Measurements from ENCODE around the gene FGF14. TPM values are rescaled to one million over a fixed set of nuclear protein-coding genes. Genes with fewer than 3 reads are reported as not detected.
"Not testable (repeated sequence)": the region's sequence is repeated elsewhere in the genome, so short reads cannot be mapped to it uniquely, and the experiment has no call there.

FGF14 gene
- total RNA-seq, 4 donors from 2014 or later, result 0.36 to 1.9 (median 0.45) TPM

DNA sequence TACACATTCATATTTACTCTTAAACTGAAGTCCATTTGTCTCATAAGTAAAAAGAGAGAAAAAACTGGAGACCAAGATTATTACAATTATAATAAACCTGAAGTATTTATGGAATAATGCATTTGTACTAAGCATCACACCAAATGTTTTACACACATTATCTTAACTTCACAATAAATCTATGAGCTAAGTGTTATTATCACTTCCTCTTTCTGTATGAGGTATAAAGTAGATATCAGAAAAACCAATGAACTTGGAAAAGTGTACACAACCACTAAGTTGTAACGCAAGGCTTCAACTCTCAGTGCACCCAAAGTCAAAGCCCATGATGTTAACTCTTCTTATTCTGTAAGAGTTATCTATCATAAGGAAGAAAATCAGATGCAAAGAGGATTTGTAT is 274.7 kb downstream of the FGF14 start:
- H3K4me3 ChIP-seq (ENCODE audit: low read depth, poor library complexity, severe bottlenecking), result no peak overlapping the region
- WGBS, 2 donors, result 59 to 84% methylated on average over 1 of the region's 1 CpG
- no peak for DNase-seq (ENCODE audit: low spot score in 2 of 2)
- TF ChIP-seq, protein P1, sequence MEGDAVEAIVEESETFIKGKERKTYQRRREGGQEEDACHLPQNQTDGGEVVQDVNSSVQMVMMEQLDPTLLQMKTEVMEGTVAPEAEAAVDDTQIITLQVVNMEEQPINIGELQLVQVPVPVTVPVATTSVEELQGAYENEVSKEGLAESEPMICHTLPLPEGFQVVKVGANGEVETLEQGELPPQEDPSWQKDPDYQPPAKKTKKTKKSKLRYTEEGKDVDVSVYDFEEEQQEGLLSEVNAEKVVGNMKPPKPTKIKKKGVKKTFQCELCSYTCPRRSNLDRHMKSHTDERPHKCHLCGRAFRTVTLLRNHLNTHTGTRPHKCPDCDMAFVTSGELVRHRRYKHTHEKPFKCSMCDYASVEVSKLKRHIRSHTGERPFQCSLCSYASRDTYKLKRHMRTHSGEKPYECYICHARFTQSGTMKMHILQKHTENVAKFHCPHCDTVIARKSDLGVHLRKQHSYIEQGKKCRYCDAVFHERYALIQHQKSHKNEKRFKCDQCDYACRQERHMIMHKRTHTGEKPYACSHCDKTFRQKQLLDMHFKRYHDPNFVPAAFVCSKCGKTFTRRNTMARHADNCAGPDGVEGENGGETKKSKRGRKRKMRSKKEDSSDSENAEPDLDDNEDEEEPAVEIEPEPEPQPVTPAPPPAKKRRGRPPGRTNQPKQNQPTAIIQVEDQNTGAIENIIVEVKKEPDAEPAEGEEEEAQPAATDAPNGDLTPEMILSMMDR (IDR thresholded peaks at IDR 0.05), result no peak
- TF ChIP-seq POLR2A (IDR thresholded peaks at IDR 0.05), result no peak
- intact Hi-C loops (cut with DNase I; ENCODE audit: low total_unique reads), result no loop called here

DNA sequence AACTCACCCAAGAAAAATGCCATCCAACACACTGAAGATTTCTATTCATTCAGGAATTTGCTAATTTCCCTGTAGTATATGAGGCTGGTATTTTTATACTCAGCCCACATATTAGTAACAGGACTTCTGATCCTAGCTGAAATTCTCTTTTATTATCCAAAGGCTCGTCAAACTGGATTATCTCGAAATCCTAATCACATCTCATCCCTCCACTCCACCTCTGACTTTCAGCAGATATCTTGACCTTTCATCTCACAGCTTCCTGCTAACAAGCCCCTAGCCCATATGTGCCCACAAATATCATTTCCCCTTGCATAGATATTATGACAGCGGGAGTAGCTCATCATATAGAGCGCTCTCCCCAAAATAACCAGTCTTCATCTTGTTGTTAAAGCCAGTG is 279.7 kb downstream of the FGF14 start:
- no peak overlapping the region for H3K4me3 ChIP-seq (ENCODE audit: low read depth, poor library complexity, severe bottlenecking)
- no peak for DNase-seq (ENCODE audit: low spot score in 2 of 2)
- no peak for TF ChIP-seq POLR2A (IDR thresholded peaks at IDR 0.05)
- TF ChIP-seq, protein P1 (IDR thresholded peaks at IDR 0.05), result no peak
- 66 to 75% methylated on average over 4 of the region's 4 CpGs for WGBS, 2 donors
- intact Hi-C loops (cut with DNase I; ENCODE audit: low total_unique reads), result no loop called here

DNA sequence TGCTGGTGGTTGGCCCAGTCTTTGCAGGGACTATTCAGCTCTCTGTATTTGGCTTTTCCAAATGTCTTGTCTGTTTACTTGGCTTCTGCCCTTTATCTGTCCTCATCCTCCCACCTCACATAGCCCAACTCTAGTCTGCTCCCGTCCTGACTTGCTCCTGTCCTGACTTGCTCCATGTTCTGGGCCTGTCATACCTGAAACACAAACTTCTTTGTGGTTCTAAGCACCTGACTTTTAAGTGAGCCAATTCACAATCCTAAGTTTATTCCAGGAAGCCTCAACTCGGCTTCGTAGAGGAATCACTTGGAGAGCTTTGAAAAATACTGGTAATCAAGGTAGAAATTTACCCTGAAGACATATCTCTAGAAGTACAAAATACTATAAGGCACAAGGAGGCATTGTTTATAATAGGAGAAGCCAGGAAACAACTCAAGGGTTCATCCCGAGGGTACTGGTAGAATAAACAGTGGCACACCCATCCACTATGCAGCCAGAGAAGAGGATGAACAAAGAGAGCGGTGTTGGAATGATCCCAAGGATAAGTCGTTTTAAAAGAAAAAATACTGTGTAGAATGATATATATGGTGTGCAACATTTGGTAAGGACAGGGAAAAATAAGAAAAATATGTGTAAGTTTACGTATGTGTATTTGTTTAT is 284.5 kb downstream of the FGF14 start:
- H3K4me3 ChIP-seq (ENCODE audit: low read depth, poor library complexity, severe bottlenecking), result no peak overlapping the region

DNA sequence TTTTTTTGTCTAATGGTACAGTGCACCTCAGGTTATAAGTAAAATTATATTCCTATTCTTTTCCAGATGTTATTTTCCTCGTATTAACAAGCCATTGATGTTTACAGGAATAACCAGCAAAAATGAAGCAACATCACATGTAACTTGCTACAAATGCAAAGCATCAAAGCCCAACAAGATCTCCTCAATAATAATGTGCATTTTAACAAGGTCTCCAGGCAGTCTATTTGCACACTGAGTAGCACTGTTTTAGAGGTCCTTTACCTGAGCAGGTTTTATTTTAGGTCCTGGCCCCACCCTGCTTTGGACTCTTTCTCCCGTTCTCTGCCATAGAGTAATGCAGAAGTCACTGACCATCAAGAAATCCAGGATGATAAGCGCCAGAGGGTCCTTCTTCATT is 298.4 kb downstream of the FGF14 start:
- WGBS, 2 donors, result 71 to 76% methylated on average over 3 of the region's 3 CpGs
- no peak for TF ChIP-seq POLR2A (IDR thresholded peaks at IDR 0.05)
- TF ChIP-seq, protein P1 (IDR thresholded peaks at IDR 0.05), result no peak
- intact Hi-C loops (cut with DNase I; ENCODE audit: low total_unique reads), result no loop called here
- no peak for DNase-seq (ENCODE audit: low spot score in 2 of 2)
- no peak overlapping the region for H3K4me3 ChIP-seq (ENCODE audit: low read depth, poor library complexity, severe bottlenecking)

More for the DNA sequence above, 284.5 kb downstream of the FGF14 start:
- intact Hi-C loops (cut with DNase I; ENCODE audit: low total_unique reads), result no loop called here
- TF ChIP-seq, protein P1 (IDR thresholded peaks at IDR 0.05), result no peak
- TF ChIP-seq POLR2A (IDR thresholded peaks at IDR 0.05), result no peak
- peak in 1 of 2 donors; percentile 48 for DNase-seq (ENCODE audit: low spot score in 2 of 2)
- WGBS, 2 donors, result 28 to 38% methylated on average over 7 of the region's 7 CpGs

DNA sequence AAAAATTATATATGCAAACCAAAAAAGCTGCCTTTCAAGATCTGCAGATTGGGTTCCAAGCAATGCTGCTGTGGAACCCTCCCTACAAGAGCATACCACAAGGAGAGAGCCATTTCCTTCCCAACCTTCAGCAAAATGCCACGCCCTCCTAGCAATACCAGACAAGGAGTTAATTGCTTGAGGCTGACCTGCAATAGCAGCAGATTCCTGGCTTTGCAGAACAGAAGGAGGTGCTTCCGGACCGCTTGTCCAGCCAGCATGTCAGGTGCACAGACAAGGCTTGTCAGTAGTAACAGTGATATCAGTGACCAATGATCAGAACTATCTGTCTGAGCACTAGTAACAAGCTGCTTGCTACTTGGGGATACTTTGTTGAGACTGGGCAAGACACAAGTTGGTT is 301.6 kb downstream of the FGF14 start:
- H3K4me3 ChIP-seq (ENCODE audit: low read depth, poor library complexity, severe bottlenecking), result no peak overlapping the region
- DNase-seq (ENCODE audit: low spot score in 2 of 2), result no peak
- TF ChIP-seq, protein P1 (IDR thresholded peaks at IDR 0.05), result no peak
- no peak for TF ChIP-seq POLR2A (IDR thresholded peaks at IDR 0.05)
- intact Hi-C loops (cut with DNase I; ENCODE audit: low total_unique reads), result no loop called here
- 69 to 72% methylated on average over 3 of the region's 3 CpGs for WGBS, 2 donors

DNA sequence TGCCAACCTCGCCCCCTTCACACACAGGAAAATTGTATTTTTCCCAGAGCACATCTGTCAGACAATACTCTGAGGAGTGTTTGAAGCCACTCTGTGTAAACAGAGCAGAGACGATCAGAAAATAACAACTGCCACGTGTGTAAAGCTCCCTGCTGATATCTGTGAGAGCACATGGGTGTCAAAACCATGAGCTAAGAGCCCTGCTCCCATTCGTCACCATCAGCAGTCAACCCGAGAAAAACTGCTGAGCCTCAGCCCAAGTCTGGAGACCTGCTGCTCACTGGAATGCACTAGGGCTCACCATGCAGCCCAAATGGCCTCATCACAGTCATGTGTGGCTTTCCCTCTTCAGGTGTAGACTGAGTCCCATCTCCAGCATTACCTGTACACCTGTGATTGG is 304.1 kb downstream of the FGF14 start:
- TF ChIP-seq POLR2A (IDR thresholded peaks at IDR 0.05), result no peak
- TF ChIP-seq, protein P1 (IDR thresholded peaks at IDR 0.05), result no peak
- DNase-seq (ENCODE audit: low spot score in 2 of 2), result no peak
- intact Hi-C loops (cut with DNase I; ENCODE audit: low total_unique reads), result no loop called here
- WGBS, 2 donors, result 53 to 61% methylated on average over 5 of the region's 5 CpGs
- no peak overlapping the region for H3K4me3 ChIP-seq (ENCODE audit: low read depth, poor library complexity, severe bottlenecking)

DNA sequence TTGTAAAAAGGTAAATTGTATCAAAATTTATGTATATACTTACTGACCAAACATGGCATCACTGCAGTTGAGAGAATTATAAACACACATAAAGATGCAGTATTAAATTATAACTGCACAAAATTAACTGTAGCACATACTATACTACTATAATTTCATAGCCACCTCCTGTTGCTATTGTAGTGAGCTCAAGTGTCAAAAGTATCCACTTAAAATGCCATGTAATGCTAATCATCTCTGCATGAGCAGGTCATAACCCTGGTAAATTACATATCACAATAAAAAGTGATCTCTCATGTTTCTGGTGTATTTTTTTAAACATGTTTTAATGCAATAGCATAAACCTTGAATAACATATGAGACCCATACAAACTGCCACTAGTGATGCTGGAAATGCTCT is 308.6 kb downstream of the FGF14 start:
- DNase-seq (ENCODE audit: low spot score in 2 of 2); H3K4me3 ChIP-seq (ENCODE audit: low read depth, poor library complexity, severe bottlenecking); intact Hi-C loops (cut with DNase I; ENCODE audit: low total_unique reads): not testable (repeated sequence)

Measured in lower leg skin (tissue), 4 donors.